Mucosa of descending colon (tissue), 3 donors: ENCODE data around the gene GRM6. TPM values are rescaled to one million over a fixed set of nuclear protein-coding genes. Genes with fewer than 3 reads are reported as not detected.

ENCODE experiments used
- ATAC-seq: fragments of 200-7000 bp; cut with Tn5 transposase; one replicate; pipeline ENCODE4 v1.9.1; 2020; ENCODE audit warnings: mild to moderate bottlenecking, moderate library complexity
- DNase-seq, 3 donors: peaks; one replicate each; pipeline ENCODE4 v3.0.0-alpha.2; 2020
- H3K36me3 ChIP-seq: fragments of 200-600 bp; one replicate; pipeline ENCODE4 v1.8.0; 2021; ENCODE audit warnings: low read depth, mild to moderate bottlenecking
- H3K4me1 ChIP-seq: fragments of 200-600 bp; one replicate; pipeline ENCODE4 v1.8.0; 2021; ENCODE audit warnings: low read depth, mild to moderate bottlenecking
- H3K4me3 ChIP-seq: fragments of 200-600 bp; one replicate; pipeline ENCODE4 v1.8.0; 2021; ENCODE audit warnings: mild to moderate bottlenecking
- H3K9me3 ChIP-seq: fragments of 200-600 bp; one replicate; pipeline ENCODE4 v1.8.0; 2021; ENCODE audit warnings: mild to moderate bottlenecking
- intact Hi-C, 2 donors: fragments of 100-400 bp; cut with DNase I in 1 of 2; cut with micrococcal nuclease in 1 of 2; formaldehyde crosslinking; loops; one replicate each; pipeline versions ENCODE4 v1.11.0 to v1.11.1; 2022; cut with DNase I, micrococcal nuclease
- total RNA-seq, 3 donors: library from RNA; stranded (reverse); fragmentation: NEBNext Ultra II Directional in 2 of 3; extraction: Animal tissue kit (Norgen Biotek cat#: 25700) in 2 of 3; gene quantifications; one replicate each; pipeline versions ENCODE4 v1.2.1 to v1.2.4, GENCODE V29; 2021 to 2023
- TF ChIP-seq, protein P1 (sequence below): fragments of 200-600 bp; IDR thresholded peaks from one replicate; pipeline ENCODE4 v1.8.0; 2022; ENCODE audit warnings: antibody characterized with exemption, mild to moderate bottlenecking
- donor health status: DM: no; HTN: no; CAD: no; lungs with moderate emphysema.
- donor health status: DM: no; HTN: no; CAD: no.
- donor health status: DM: no; HTN: yes; CAD: no.

Gene GRM6
- total RNA-seq, 3 donors from 2014 or later = not detected

DNA sequence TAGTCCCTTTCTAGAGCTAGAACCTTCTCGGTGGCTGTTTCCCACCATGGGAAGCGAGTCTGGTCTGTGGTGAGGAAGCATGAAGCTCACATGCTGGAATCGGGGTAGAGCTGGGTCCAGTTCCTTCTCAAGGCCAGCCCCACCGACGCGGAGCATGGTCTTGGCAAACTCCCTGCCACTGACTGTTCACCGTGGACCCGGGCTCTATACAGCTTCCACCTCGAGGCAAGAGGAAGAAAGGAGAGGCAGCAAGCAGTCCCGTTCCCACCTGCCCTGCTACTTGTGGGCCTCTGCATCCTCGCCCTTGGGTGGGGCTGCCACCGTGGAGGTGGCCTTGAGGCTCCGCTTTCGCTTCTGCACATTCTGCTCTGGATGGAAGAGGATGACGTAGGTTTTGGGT, 13.7 kb downstream of the GRM6 start:
- DNase-seq (no peak), ATAC-seq (no peak)
- peaks cover 94% of the 10 kb centered on the region for H3K9me3 ChIP-seq
- TF ChIP-seq, protein P1, sequence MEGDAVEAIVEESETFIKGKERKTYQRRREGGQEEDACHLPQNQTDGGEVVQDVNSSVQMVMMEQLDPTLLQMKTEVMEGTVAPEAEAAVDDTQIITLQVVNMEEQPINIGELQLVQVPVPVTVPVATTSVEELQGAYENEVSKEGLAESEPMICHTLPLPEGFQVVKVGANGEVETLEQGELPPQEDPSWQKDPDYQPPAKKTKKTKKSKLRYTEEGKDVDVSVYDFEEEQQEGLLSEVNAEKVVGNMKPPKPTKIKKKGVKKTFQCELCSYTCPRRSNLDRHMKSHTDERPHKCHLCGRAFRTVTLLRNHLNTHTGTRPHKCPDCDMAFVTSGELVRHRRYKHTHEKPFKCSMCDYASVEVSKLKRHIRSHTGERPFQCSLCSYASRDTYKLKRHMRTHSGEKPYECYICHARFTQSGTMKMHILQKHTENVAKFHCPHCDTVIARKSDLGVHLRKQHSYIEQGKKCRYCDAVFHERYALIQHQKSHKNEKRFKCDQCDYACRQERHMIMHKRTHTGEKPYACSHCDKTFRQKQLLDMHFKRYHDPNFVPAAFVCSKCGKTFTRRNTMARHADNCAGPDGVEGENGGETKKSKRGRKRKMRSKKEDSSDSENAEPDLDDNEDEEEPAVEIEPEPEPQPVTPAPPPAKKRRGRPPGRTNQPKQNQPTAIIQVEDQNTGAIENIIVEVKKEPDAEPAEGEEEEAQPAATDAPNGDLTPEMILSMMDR = no peak
- H3K4me1 ChIP-seq = no peaks in the 10 kb centered on the region
- no peaks in the 10 kb centered on the region for H3K36me3 ChIP-seq
- no peak overlapping the region for H3K4me3 ChIP-seq
- intact Hi-C loops = no loop called here

GRCh38 chr5:178965465-178966055, 29.6 kb downstream of the GRM6 start:
- no peak overlapping the region for H3K4me3 ChIP-seq
- TF ChIP-seq, protein P1 = no peak
- ATAC-seq (no peak), DNase-seq (no peak)
- peaks cover 95% of the 10 kb centered on the region for H3K9me3 ChIP-seq
- H3K4me1 ChIP-seq = no peaks in the 10 kb centered on the region
- intact Hi-C loops = no loop called here
- H3K36me3 ChIP-seq = no peaks in the 10 kb centered on the region

DNA sequence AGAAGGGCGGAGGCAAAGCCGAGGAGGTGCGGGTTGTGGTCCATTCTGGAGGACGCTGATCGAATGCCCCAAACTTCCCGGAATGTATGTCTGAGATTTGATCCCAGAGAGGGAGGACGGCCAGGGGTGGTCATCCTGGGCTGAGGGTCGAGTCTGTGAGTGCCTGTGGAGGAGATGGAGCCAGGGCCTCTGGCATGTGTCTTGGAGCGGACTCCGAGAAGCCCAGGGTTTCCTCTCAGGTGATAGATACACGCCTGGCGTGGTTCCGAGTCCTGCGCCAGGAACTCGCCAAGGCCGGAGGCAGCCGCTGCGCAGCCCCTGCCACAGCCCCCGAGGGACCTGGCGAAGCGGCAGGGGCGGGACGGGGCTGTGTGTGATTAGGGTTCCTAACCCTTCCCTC, 53.8 kb downstream of the GRM6 start:
- intact Hi-C loops = no loop called here
- no peak overlapping the region for H3K4me3 ChIP-seq
- TF ChIP-seq, protein P1 = no peak
- no peaks in the 10 kb centered on the region for H3K36me3 ChIP-seq
- DNase-seq (peak in 2 of 3 donors; percentile 16 to 33), ATAC-seq (peak; percentile 9)
- peaks cover 71% of the 10 kb centered on the region for H3K9me3 ChIP-seq
- no peaks in the 10 kb centered on the region for H3K4me1 ChIP-seq

DNA sequence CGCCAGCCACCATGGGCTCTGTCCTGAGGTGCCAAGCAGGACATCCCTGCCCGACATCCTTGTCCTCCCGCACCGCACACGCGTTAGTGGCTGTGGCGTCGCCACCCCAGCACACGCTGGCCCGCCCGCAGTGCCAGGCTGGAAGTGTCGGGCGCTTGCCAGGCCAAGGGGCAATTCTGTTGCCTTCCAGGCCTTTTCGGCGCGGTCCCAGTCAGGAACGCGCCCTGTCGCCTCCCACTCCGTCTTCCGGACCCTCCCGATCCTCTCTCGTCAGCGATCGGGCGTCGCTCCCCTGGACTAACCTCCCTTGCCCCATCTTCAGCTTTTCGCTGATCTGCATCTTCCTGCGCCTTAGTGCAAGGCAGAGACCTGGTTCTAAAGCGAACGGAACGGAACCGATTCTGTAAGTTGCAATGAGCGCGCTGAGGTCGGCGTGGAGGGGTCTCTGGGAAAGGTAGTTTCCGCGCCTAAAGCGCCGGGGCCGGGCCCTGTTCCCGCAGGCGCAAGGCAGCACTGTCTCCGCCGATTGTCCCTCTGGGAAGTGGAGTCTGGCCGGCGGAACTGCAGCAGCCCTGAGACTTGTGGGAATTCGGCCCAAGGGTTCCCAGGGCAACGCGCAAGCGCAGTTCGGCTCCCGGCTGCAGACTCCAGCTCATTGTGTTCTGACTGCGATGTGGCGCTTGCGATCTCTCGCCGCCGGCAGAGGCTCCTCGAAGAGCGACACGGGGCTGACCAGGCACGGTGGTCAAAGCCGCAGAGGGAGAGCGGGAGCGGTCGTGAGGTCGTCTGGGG, 54.4 kb downstream of the GRM6 start, which contains the start of gene ZNF454:
ZNF454 (plus strand) TSS at position 630 of the 792 bp plus-strand sequence. CDS start 1,594 bp downstream, outside the sequence.
- no peaks in the 10 kb centered on the region for H3K36me3 ChIP-seq
- ATAC-seq (peak; percentile 93), DNase-seq (peak; percentile 82 to 90 (median 87))
- intact Hi-C loops = no loop called here
- H3K4me3 ChIP-seq = peak within 1 kb of the TSS; percentile 9
- no peaks in the 10 kb centered on the region for H3K4me1 ChIP-seq
- H3K9me3 ChIP-seq = peaks cover 73% of the 10 kb centered on the region
- TF ChIP-seq, protein P1 = no peak

GRCh38 chr5:178931846-178932760, 63.0 kb downstream of the GRM6 start:
- peaks cover 99% of the 10 kb centered on the region for H3K9me3 ChIP-seq

More at GRCh38 chr5:178931846-178932760, 63.0 kb downstream of the GRM6 start:
- no peaks in the 10 kb centered on the region for H3K36me3 ChIP-seq
- TF ChIP-seq, protein P1 = no peak
- ATAC-seq (no peak), DNase-seq (no peak)
- intact Hi-C loops = no loop called here
- no peak overlapping the region for H3K4me3 ChIP-seq
- H3K4me1 ChIP-seq = no peaks in the 10 kb centered on the region
